ENCODE data around the gene ENG. TPM values are rescaled to one million over a fixed set of nuclear protein-coding genes. Genes with fewer than 3 reads are reported as not detected.
A peak's percentile ranks its signal among the peaks of the same experiment; 100 is the strongest.

The ENG gene
- total RNA-seq, 6 experiments from 2014 or later: 27.4 to 90.1 (median 54.1) TPM

GRCh38 chr9:127767410-127767809 is 87.0 kb downstream of the ENG start:
- Histone ChIP-seq H3K27me3 (no peaks in the 10 kb centered on the region), H3K27ac (peak overlapping the region in 1 of 3 donors; percentile 74), H3K4me3 (no peak overlapping the region), H3K4me1 (peaks cover 0 to 6% (median 3%) of the 10 kb centered on the region in 4 donors), H3K36me3 (no peaks in the 10 kb centered on the region), H3K9me3 (no peaks in the 10 kb centered on the region)
- WGBS (ENCODE audit: insufficient coverage, low coverage, low lambda C conversion rate, missing lambda C conversion rate): 44% methylated on average over 2 of the region's 3 CpGs
- no peak for TF ChIP-seq CTCF (IDR thresholded peaks at IDR 0.05)
- no peak for ATAC-seq
- intact Hi-C loops (cut with DNase I): no loop called here
- no peak for DNase-seq

- Histone ChIP-seq H3K27ac (no peak overlapping the region), H3K4me3 (no peak overlapping the region)
- no peak for ATAC-seq
Observed at GRCh38 chr9:127765418-127765817, 89.0 kb downstream of the ENG start.

More at GRCh38 chr9:127765418-127765817, 89.0 kb downstream of the ENG start:
- DNase-seq: no peak
- TF ChIP-seq POLR2A (IDR thresholded peaks at IDR 0.05) (no peak), CTCF (IDR thresholded peaks at IDR 0.05) (no peak)
- no peaks in the 10 kb centered on the region for H3K27me3 ChIP-seq
- no peaks in the 10 kb centered on the region for H3K4me1 ChIP-seq
- intact Hi-C loops (cut with DNase I): no loop called here
- WGBS (ENCODE audit: insufficient coverage, low coverage, low lambda C conversion rate, missing lambda C conversion rate): 74% methylated on average over 1 of the region's 1 CpG
- no peaks in the 10 kb centered on the region for H3K9me3 ChIP-seq
- no peaks in the 10 kb centered on the region for H3K36me3 ChIP-seq

Small RNAs within 50 kb of the gene (microRNA-seq; reads per million reads assigned to microRNA genes)
- 0 reads per million in 2 donors for gene MIR2861
- 0 to 0.29 reads per million in 2 donors for gene MIR3960
- gene MIR4672: 0 reads per million in 2 donors

Small RNAs within 50 kb of the gene (small RNA-seq; reads per million reads assigned to genes)
- 0 reads per million in 2 experiments for gene MIR4672
- gene RF00019: 0 reads per million in 2 experiments
- 0 reads per million in 2 experiments for gene RNA5SP296

Other genes with a start within 250 kb of the ENG start
- 10 to 100 TPM in 1 of 6 experiments, 1 to 10 TPM in 5; 1.8 to 13.5 (median 4.1) TPM for gene STXBP1, start 242.4 kb downstream of the ENG start, total RNA-seq
- gene CFAP157, start 147.7 kb downstream of the ENG start, total RNA-seq: under 1 TPM in 1 of 6 experiments, not detected in 5; 0.10 TPM
- gene PTRH1, start 139.0 kb downstream of the ENG start, total RNA-seq: 10 to 100 TPM in 2 of 6 experiments, 1 to 10 TPM in 4; 4.8 to 21.2 (median 6.8) TPM
- gene TTC16, start 138.6 kb downstream of the ENG start, total RNA-seq: under 1 TPM in 2 of 6 experiments, not detected in 4; 0.05 to 0.12 TPM
- gene TOR2A, start 119.4 kb downstream of the ENG start, total RNA-seq: 10 to 100 TPM in 2 of 6 experiments, 1 to 10 TPM in 4; 6.1 to 15.3 (median 7.7) TPM
- 1 to 10 TPM; 1.7 to 5.6 (median 2.7) TPM for gene SH2D3C, start 76.0 kb downstream of the ENG start, total RNA-seq
- gene CDK9, start 68.6 kb downstream of the ENG start, total RNA-seq: 100 to 1,000 TPM in 1 of 6 experiments, 10 to 100 TPM in 5; 49.4 to 107 (median 54.5) TPM
- 10 to 100 TPM; 44.3 to 68.5 (median 56.9) TPM for gene FPGS, start 51.8 kb downstream of the ENG start, total RNA-seq
- 10 to 100 TPM; 31.4 to 78.6 (median 51.7) TPM for gene AK1, start 23.0 kb upstream of the ENG start, total RNA-seq
- gene ST6GALNAC6, start 44.9 kb upstream of the ENG start, total RNA-seq: 10 to 100 TPM; 22.5 to 40.3 (median 29.8) TPM
- 10 to 100 TPM in 3 of 6 experiments, 1 to 10 TPM in 3; 3.2 to 23.8 (median 11.2) TPM for gene ST6GALNAC4, start 62.4 kb upstream of the ENG start, total RNA-seq
- under 1 TPM in 3 of 6 experiments, not detected in 3; 0.58 to 0.81 (median 0.70) TPM for gene PIP5KL1, start 76.1 kb upstream of the ENG start, total RNA-seq
- 10 to 100 TPM; 10.6 to 19.1 (median 13.9) TPM for gene DPM2, start 83.2 kb upstream of the ENG start, total RNA-seq
- 10 to 100 TPM in 5 of 6 experiments, 1 to 10 TPM in 1; 9.7 to 54.1 (median 23.6) TPM for gene EEIG1, start 126.3 kb upstream of the ENG start, total RNA-seq
- gene NAIF1, start 212.7 kb upstream of the ENG start, total RNA-seq: 1 to 10 TPM; 3.9 to 6.8 (median 5.7) TPM
- gene SLC25A25, start 213.6 kb upstream of the ENG start, total RNA-seq: 10 to 100 TPM; 21.2 to 81.5 (median 53.3) TPM